HG03045 (cell line): Measurements from ENCODE around the gene ELFN2.
"Not testable (repeated sequence)": the region's sequence is repeated elsewhere in the genome, so short reads cannot be mapped to it uniquely, and the experiment has no call there.

ENCODE experiments used
- ATAC-seq: cut with Tn5 transposase; IDR thresholded peaks from one replicate; pipeline ENCODE4 v1.9.1; 2021; ENCODE audit warnings: mild to moderate bottlenecking, moderate library complexity; ENCODE audit not compliant: unreplicated experiment

The ELFN2 gene

GRCh38 chr22:37337204-37337943 is 89.9 kb downstream of the ELFN2 start:
- ATAC-seq, result no peak

GRCh38 chr22:37336579-37336978 is 90.7 kb downstream of the ELFN2 start:
- ATAC-seq, result no peak

- no peak for ATAC-seq
These were observed 91.5 kb downstream of the ELFN2 start for GRCh38 chr22:37335806-37336199.

GRCh38 chr22:37334859-37335805 is 92.1 kb downstream of the ELFN2 start:
- no peak for ATAC-seq

GRCh38 chr22:37334461-37334858 is 92.8 kb downstream of the ELFN2 start:
- no peak for ATAC-seq

- ATAC-seq, result no peak
These were observed 93.4 kb downstream of the ELFN2 start for GRCh38 chr22:37333724-37334460.

GRCh38 chr22:37331856-37332536 is 95.3 kb downstream of the ELFN2 start:
- no peak for ATAC-seq

GRCh38 chr22:37331034-37331428 is 96.2 kb downstream of the ELFN2 start:
- ATAC-seq, result no peak

- ATAC-seq, result no peak
These were observed 96.9 kb downstream of the ELFN2 start for GRCh38 chr22:37330200-37331033.

GRCh38 chr22:37329238-37330140 is 97.8 kb downstream of the ELFN2 start:
- ATAC-seq, result no peak

- not testable (repeated sequence) for ATAC-seq
These were observed 98.6 kb downstream of the ELFN2 start for GRCh38 chr22:37328538-37329237.

- no peak for ATAC-seq
These were observed 99.3 kb downstream of the ELFN2 start for GRCh38 chr22:37328017-37328416.

- ATAC-seq, result no peak
These were observed 100.6 kb downstream of the ELFN2 start for GRCh38 chr22:37326726-37327125.

GRCh38 chr22:37325039-37325395 is 102.3 kb downstream of the ELFN2 start:
- no peak for ATAC-seq

GRCh38 chr22:37324340-37325038 is 102.8 kb downstream of the ELFN2 start:
- ATAC-seq, result no peak

- ATAC-seq, result no peak
These were observed 106.3 kb downstream of the ELFN2 start for GRCh38 chr22:37320726-37321677.

GRCh38 chr22:37319469-37319868 is 107.8 kb downstream of the ELFN2 start:
- no peak for ATAC-seq
